ENCODE data around the gene INSIG1.

Gene INSIG1

GRCh38 chr7:155267023-155267422, 30.7 kb upstream of the INSIG1 start:
- no peak for DNase-seq

GRCh38 chr7:155267436-155267835, 30.2 kb upstream of the INSIG1 start:
- DNase-seq: no peak

- DNase-seq: no peak
Measured at GRCh38 chr7:155268211-155268610, 29.5 kb upstream of the INSIG1 start.

GRCh38 chr7:155268921-155269650, 28.6 kb upstream of the INSIG1 start:
- DNase-seq: no peak

- no peak for DNase-seq
Measured at GRCh38 chr7:155269766-155270585, 27.7 kb upstream of the INSIG1 start.

- DNase-seq: no peak
Measured at GRCh38 chr7:155270861-155271260, 26.8 kb upstream of the INSIG1 start.

GRCh38 chr7:155274633-155275355, 22.9 kb upstream of the INSIG1 start:
- DNase-seq: no peak

- DNase-seq: no peak
Measured at GRCh38 chr7:155276042-155276799, 21.5 kb upstream of the INSIG1 start.

- DNase-seq: no peak
Measured at GRCh38 chr7:155276800-155277375, 20.8 kb upstream of the INSIG1 start.

- no peak for DNase-seq
Measured at GRCh38 chr7:155277385-155277994, 20.2 kb upstream of the INSIG1 start.

- no peak for DNase-seq
Measured at GRCh38 chr7:155278921-155279320, 18.8 kb upstream of the INSIG1 start.

- DNase-seq: no peak
Measured at GRCh38 chr7:155279787-155280445, 17.8 kb upstream of the INSIG1 start.

- no peak for DNase-seq
Measured at GRCh38 chr7:155280446-155281397, 17.0 kb upstream of the INSIG1 start.

- no peak for DNase-seq
Measured at GRCh38 chr7:155281398-155281969, 16.2 kb upstream of the INSIG1 start.

GRCh38 chr7:155282671-155283070, 15.0 kb upstream of the INSIG1 start:
- DNase-seq: no peak

GRCh38 chr7:155283565-155284194, 14.0 kb upstream of the INSIG1 start:
- no peak for DNase-seq

- DNase-seq: no peak
Measured at GRCh38 chr7:155284496-155285274, 13.0 kb upstream of the INSIG1 start.

- no peak for DNase-seq
Measured at GRCh38 chr7:155285423-155285822, 12.3 kb upstream of the INSIG1 start.

GRCh38 chr7:155285833-155286232, 11.8 kb upstream of the INSIG1 start:
- no peak for DNase-seq
